WTC11 (cell line): ENCODE results near the gene DPEP2.
"Not testable (repeated sequence)": the region's sequence is repeated elsewhere in the genome, so short reads cannot be mapped to it uniquely, and the experiment has no call there.

ENCODE experiments used
- CTCF ChIP-seq: fragments of 200-600 bp; IDR thresholded peaks from 2 replicates; pipeline ENCODE4 v1.8.0; 2022; ENCODE audit warnings: antibody characterized with exemption
- NR1H2 ChIP-seq: sonication (generic); formaldehyde crosslinking; IDR thresholded peaks from 2 replicates; pipeline ENCODE4 v1.9.0; 2021; ENCODE audit warnings: mild to moderate bottlenecking, moderate library complexity, missing genetic modification reagents
- ZNF281 ChIP-seq: sonication (generic); formaldehyde crosslinking; IDR thresholded peaks from 2 replicates; pipeline ENCODE4 v1.8.0; 2023; ENCODE audit warnings: mild to moderate bottlenecking, missing genetic modification reagents

GRCh38 chr16:67998779-67999688 is at the start of gene DPEP2:
- TF ChIP-seq ZNF281 (CRISPR knock-in tag); CTCF; NR1H2 (CRISPR knock-in tag): not testable (repeated sequence)
